GM18502 (cell line): ENCODE results near the gene PLB1.

ENCODE experiments used
- ATAC-seq: cut with Tn5 transposase; IDR thresholded peaks from one replicate; pipeline ENCODE4 v1.9.1; 2021; ENCODE audit warnings: mild to moderate bottlenecking; ENCODE audit not compliant: unreplicated experiment, poor library complexity

Gene PLB1

DNA sequence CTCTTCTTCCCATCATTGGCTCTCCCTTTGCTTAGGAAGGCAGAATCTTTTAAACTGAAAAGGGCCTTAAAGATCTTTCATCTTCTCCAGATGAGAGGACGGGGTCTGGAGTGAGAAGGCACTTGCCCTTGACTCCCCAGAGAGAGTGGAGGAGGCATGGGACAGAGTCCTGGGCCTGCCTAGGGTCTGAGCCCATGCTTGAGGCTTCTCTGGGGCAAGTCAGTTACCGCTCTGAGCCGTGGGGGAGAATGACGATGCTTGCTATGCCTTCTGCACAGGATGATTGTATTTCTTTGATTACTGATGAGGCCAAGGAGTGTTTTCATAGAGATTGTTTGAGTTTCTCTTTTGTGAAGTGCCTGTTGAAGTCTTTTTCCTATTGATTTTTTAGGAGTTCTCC, 921 bp downstream of the PLB1 start:
- ATAC-seq: no peak

DNA sequence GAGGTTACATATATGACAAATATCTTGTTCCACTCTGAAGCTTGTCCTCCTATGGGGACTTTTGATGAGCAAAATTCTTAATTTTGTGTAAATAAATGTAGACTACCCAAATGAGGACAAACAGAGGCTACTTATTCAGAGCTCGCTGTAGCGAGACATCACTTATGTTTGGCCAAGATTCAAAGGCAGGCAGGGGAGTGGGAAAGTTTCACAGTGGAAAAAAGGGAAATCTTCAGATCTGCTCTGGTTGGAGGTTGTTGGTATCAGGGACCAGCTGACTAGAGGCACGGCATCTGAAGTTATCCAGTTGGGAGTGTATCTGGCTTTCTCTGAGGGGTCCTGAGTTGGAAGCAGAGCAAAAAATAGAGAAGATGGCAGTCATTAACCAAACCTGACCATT, 1.3 kb downstream of the PLB1 start:
- no peak for ATAC-seq

DNA sequence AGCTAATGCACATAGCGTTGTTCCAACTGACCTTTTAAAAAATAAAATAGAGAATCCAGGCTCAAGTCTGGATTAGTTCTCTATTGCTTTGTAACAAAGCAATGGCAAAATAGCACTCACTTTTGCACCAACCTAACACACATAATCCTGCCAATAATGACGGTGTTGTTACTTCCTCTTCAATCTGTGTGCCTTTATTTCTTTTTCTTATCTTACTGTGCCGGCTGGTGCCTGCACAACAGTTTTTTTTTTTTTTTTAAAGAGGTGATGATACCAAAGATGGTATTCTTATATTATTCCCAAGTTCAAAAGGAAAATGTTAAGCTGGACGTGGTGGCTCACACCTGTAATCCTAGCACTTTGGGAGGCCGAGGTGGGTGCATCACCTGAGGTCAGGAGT, 3.4 kb downstream of the PLB1 start:
- no peak for ATAC-seq

DNA sequence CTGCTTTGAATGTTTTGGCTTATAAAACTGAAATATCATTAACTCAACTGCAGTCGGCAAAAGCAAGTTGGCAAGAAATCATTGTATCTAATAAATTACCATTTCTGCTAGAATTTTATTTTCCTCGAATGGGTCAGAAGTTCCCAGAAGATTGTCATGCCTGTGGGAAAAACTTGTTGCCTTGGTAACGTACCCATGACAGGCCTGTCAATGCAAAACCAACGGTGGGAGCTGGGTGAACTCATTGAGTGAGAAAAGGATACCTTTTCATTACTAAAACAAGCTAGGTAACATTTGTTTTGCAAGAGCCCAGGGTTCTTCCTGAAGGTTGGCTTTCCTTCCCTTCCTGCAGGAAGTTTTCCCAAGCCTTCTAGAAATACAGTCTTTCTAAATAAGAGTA, 9.5 kb downstream of the PLB1 start:
- ATAC-seq: no peak

DNA sequence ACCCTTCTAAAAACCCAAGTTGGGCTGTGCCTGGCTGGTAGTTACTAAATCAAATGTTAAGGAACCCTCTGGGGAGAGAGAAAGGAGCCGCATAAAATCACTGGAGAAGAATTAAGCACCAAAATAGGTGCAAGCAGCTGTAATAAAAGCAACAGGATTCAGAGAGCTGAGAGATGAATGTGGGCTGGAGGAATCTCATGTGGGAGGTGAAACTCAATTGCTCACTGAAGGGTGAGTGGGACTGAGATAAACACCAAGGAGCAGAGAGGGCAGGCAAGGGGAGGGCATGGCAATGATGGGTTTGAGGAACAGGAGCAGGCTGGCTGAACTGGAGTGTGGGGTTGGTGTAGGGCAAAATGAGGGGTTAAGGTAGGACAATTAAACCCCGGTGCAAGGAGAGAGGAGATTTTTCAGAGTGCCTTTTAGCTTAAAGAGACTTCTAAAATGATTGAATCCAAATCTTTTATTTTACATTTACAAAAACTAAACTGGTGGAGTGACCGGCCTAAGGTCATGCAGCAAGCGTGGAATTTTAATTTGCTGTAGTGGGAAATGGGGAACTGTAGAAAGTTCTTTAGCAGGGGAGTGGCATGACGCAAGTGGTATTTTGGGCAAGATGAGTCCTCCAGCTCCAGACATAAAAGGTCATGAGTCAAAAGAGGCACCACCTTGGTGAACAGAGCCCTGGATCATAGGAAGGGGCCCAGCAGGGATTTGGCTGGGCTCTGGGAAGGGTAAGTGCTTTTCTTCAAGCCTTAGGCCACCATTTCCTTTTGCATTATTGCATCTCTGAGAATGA, 10.5 kb downstream of the PLB1 start:
- no peak for ATAC-seq

DNA sequence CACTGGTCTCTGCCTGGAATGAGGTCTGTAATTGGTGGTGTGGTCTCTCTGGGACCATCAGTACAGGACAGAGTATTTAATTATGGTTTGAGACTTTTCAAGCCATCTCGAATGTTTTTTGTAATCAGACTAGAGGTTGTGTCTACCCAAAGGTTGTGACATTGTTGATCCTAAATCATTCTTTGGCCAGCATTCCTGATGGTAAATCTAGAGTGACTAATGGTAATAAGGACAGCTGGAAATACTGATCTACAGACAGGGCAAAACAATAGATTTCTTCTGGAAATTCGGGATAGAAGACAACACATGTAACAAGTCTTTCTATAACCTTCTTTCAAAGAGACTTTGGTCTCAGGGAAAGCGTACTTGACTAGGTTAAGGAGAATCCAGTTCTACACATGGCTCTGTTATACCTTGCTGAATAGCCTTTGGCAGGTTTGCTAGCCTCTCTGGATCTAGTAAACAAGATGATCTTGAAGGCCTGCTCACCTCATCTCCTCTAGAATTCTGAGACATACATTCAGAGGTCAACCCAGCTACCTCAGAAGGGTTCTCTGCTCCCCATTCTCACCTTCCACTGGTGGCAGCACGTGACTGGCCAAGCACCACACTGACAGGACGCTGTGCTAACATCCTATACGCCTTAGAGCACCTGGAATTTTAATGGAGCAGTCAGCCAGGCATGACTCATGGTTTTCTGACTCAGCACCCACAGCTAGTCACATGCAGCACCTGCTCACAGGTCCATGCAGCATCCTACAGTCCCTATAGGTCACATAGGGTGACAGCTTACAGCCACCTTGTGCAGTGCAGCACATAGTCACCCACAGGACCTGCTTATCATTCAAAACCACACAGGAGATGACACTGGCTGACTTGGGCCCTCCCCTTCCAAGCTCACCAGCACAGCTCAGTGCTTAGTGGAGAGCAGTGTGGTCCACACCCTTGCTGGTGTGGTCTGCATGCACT, 12.2 kb downstream of the PLB1 start:
- no peak for ATAC-seq

DNA sequence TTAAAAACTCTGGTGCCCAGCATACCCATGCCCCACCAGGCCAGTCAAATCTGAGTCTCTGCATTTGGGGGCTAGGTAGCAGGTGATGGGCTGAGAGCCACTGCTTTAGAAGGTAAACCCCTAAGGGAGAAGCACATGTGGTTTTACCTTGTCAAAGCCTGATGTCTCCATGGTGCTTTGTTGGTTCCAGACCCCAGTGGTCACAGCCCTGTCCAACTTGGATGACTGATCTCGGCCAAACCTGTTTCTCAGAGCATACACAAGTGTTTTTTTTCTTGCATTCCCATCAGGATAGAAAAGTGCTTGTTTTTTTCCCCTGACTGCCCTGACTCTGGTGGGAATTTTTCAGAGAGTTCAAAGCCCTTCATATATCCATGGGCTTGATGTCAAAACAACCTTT, 13.5 kb downstream of the PLB1 start:
- ATAC-seq: no peak

DNA sequence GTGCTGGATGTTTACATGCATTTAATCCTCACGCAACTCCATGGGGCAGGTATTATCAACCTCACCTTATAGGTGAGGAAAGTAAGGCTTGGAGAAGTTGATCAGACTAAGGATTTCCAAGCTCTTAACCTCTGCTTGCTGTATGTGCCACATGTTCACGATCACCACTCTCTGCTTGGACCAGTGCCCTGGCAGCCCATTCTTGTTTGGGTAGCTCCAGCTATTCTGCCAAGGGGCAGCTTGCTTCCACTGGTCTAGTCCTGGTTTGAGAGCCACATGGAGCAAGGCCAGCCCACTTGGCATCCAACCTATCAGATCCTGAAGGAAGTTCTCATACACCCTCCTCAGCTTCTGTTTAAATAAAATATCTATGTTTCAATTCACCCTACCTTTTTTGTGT, 14.3 kb downstream of the PLB1 start:
- ATAC-seq: no peak

DNA sequence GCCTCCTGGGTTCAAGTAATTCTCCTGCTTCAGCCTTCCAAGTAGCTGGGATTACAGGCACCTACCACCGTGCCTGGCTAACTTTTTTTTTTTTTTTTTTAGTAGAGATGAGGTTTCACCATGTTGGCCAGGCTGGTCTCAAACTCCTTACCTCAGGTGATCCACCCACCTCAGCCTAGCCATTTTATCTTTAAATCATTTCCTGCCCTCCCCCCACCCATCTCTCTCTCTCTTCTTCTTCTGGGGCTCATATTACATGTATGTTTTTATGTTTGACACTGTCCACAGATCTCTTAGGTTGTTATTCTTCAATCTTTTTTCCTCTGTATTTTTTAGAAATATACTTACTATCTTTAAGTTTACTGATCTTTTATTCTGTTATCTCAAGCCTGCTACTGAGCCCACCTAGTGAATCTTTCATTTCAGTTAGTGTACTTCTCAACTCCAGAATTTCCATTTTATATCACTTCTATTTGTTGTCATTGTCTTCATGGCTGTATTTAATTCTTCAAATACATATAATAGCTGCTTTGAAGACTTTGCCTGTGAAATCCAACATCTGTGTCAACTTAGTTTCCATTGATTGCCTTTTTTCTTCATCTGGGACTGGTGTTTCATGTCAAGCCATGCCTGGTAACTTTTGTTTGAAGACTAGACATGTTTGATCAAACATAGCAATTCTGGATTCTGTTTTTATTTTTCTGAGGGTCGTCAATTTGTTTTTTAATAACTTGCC, 16.2 kb downstream of the PLB1 start:
- ATAC-seq: no peak

DNA sequence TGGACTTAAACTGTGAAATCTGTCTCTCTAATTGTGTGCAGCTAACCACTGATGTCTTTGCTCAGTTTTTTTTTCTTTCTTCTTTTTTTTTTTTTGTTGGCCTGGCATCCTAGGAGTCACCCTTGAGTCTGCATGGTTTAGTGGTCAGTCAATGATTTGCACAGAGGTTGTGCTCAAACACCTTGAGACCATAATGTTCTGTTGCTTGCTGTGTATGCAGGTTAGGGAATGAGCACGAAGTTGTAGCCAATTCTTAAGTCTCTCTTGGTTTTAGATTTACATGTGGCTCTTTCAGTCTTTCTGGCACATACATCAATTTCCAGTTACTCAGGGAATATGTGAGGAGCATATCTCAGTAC, 16.7 kb downstream of the PLB1 start:
- no peak for ATAC-seq

DNA sequence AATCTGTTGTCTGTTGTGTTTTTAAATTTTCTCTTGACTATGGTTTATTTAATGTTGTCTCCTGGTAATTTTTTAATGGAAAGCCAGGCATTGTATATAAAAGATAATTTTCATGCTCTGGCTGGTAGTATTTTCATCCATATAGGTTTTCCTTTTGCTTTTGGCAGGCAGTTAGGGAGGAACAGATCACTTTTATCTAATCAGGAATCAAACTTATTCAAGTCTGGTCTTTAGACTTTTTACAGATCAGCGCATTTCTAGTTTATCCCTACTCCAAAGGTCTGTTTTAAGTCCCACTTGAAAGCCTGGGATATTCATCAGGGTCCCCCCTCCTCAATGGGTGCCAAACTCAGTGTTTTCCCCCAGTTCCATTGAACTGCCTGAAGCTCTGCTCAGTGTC, 17.2 kb downstream of the PLB1 start:
- no peak for ATAC-seq

DNA sequence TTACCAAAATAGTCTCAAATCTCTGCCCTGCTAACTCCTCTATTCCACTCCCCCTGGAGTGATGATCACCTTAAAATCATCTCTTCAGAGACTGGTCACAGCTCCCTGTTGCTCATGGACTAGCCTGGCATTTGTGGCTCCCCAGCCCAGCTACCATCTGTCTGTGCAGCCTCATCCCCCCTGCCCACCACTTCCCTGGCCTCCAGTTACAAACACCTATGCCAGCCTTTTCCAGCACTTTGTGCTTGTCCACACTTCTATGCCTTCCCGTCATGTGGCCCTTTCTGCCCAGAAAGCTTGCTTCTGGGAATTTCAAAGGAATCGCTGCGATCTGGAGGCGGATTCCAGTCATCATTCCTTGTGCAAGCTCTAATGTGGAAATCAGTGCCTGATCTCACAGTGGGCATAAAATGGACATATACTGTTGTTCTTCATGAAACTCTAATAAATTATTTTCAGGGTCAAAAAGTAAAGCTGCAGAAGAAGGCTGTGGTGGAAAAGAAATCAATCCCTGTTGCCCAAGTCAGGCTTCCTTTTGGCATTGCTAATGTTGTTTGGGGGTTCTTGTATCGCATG, 19.4 kb downstream of the PLB1 start:
- no peak for ATAC-seq

DNA sequence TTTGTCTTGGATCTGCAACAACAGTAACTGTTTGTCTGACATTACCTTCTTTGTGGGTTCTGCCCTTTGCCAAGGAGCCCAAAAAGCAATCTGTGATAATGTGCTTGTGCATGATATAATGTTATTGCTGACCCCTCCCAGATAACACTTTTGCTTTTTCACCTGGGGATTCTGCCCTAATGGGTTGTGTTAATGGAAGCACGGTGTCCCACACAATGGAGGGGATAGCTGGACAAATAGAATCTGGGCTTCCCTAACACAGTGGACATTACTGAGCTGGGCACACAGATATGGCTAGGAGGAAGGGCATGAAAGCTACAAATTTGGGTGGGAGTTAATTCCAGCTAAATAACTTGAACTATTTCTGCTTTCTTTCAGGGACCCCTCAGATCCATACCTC, 20.6 kb downstream of the PLB1 start:
- no peak for ATAC-seq

DNA sequence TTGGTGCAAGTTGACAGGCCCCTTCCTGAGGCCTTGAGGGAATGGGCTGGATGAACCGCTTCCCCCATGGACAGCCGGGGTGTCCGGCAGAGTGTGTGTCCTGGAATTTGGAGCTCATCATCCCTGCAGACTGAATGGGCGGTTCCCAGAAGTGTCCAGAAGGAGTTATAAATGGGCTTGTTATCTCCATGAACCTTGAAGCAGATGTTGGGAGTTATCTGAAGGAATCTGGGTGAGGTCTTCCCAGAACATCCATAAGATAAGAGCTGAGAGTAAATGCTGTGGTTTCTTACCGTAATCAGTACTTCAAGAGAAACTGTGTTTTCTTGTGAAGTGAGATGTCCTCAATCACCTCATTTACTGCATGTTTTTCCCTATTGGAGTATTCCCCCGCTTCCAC, 21.1 kb downstream of the PLB1 start:
- no peak for ATAC-seq

DNA sequence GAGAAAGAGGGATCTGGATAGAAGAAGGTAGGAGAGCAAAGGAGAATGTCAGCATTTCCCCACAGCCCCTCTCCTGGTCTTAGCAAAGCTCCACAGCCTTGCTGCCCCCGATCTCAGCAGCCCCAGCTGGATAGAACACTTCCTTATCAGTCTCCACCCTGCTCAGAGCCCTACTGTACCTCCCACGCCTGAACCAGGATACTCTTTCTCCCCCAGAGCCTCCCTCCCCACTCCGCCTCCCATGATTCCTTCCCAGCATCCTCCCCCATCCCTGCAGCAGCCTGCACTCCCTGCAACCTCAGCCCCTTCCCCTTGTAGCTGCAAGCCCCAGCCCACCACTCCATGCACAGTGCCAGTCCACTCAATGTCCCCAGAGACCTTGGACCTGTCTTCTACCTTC, 25.8 kb downstream of the PLB1 start:
- ATAC-seq: no peak

DNA sequence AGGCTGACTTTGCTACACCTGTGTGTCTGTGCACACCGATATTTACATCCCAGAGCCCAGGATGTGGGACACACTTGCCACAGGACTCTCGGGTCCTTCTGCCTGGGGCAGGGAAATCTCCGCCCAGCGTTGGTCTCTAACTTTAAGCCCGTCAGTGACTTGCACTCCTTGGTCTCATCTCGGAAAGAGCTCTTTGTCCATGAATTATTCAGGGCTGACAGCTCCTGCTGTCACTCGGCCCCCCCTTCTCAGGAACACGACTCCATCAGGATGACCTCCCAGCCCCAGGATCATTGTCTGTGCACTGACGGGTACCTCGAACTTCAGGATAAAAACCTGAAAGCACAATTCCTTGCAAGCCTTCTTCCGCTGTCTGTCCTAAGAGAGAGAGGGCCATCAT, 26.6 kb downstream of the PLB1 start:
- ATAC-seq: no peak

DNA sequence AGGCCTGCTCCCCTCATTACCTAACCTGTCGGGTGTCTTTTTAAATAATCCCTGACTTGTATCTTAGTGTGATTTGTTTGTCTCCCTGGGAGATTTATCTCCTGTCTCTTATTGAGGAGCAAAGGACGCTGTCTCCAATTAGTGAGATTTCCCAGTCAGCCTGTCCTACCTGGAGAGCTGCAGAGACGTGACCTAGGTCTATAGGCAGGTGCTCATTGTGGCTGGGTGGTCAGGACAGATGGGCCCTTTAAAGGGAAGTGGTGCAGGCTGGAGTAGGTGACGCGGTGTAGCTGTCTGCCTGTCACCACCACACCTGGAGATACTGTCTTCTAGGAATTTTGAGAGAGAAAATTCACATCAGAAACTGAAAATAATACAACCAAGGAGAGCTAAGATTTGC, 28.0 kb downstream of the PLB1 start:
- no peak for ATAC-seq

DNA sequence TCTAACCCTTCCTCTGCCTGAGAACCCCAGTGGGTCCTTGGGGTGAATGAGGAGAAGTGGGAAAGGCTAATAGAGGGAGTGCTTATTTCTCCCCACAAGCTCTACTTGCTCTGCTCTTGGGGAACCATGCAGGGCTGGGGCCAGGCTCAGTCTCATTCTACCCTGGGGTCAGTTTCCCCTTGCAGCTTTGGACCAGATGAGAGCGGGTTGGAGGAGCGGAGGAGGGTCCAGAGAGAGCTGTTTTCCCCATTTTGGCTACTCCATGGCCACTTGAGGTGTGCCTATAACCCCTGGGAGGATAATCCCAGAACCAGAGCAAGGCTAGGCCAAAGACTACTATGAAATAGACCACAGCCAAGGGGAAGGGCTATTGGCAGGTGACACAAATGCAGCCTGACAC, 29.6 kb downstream of the PLB1 start:
- ATAC-seq: no peak

DNA sequence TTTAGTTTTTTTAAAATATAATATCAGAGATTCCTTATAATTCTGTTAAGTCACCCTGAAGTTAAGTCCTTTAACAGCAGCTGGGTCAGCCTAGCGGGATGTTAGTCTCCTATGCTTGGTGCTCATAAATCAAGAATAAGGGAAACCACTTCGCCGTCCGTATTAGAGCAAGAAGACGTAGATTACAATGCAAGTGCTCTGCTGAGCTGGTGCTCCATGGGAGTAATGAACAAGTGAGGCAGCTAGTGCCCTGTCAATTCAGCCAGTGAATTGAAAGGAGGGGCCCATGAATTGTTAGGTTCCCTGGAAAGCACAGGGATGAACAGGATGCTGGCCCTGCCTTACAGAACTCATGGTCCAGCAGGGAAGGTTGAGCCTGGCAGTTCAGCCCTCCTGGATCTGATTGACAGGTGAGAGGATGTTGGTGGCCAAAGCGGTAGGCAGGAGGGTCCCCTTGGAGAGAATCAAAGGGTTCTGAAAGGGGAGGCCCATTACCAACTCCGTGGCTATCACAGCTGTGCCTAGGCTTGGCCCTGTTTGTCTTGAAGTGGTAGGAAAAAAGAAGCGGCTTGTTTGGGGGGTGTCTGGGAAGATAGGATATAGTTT, 30.8 kb downstream of the PLB1 start:
- no peak for ATAC-seq

DNA sequence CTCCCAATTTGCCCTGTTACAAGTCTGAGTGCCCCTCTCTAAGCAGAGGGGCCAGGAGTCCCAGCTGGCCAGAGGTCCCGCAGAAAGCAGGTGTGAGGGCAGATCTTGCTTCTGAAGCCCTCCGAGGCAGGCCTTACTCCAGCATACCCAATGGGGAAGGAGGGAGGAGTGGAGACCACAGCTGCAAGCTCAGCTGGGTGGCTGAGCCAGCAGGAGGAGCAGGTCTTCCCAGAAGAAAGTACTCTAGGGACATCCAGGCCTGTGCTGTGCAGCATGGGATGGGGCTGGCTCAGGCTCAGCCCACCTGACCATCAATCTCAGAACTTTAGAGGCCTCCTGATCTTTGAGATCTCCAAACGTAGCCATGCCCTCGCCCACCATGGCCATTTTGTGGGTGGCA, 31.3 kb downstream of the PLB1 start:
- ATAC-seq: no peak
